Smooth muscle cell (in vitro differentiated cells): ENCODE measurements around the gene WDPCP. TPM values are rescaled to one million over a fixed set of nuclear protein-coding genes. Genes with fewer than 3 reads are reported as not detected.
"Not testable (repeated sequence)": the region's sequence is repeated elsewhere in the genome, so short reads cannot be mapped to it uniquely, and the experiment has no call there.

Source experiments
- DNase-seq: peaks from one replicate; lab custom pipeline; 2025; ENCODE audit not compliant: unreplicated experiment; lab: John Stamatoyannopoulos, UW
- H2AFZ ChIP-seq: fragments of 200-600 bp; sonication (generic); 2 replicates; pipeline ENCODE4 v1.6.0; 2016; ENCODE audit warnings: antibody characterized with exemption, low read depth, mild to moderate bottlenecking
- H3F3A ChIP-seq: fragments of 200-600 bp; sonication (generic); 2 replicates; pipeline ENCODE4 v1.6.0; 2017; ENCODE audit warnings: antibody characterized with exemption, low read depth
- H3K27ac ChIP-seq: fragments of 200-600 bp; sonication (generic); 2 replicates; pipeline ENCODE4 v1.5.1; 2016; ENCODE audit warnings: low read depth, mild to moderate bottlenecking
- H3K27me3 ChIP-seq: fragments of 200-600 bp; sonication (generic); 2 replicates; pipeline ENCODE4 v1.6.1; 2016; ENCODE audit warnings: low read depth, mild to moderate bottlenecking
- H3K36me3 ChIP-seq: fragments of 200-600 bp; sonication (generic); 2 replicates; pipeline ENCODE4 v1.5.1; 2016; ENCODE audit warnings: low read depth
- H3K4me1 ChIP-seq: fragments of 200-600 bp; sonication (generic); 2 replicates; pipeline ENCODE4 v1.5.1; 2016; ENCODE audit warnings: low read depth
- H3K4me2 ChIP-seq: fragments of 200-600 bp; sonication (generic); 2 replicates; pipeline ENCODE4 v1.6.0; 2016; ENCODE audit warnings: mild to moderate bottlenecking
- H3K4me3 ChIP-seq: fragments of 200-600 bp; sonication (generic); 2 replicates; pipeline ENCODE4 v1.5.1; 2016; ENCODE audit warnings: mild to moderate bottlenecking
- H3K79me2 ChIP-seq: fragments of 200-600 bp; sonication (generic); 2 replicates; pipeline ENCODE4 v1.6.0; 2016; ENCODE audit warnings: low read depth, mild to moderate bottlenecking
- H3K9ac ChIP-seq: fragments of 200-600 bp; sonication (generic); 2 replicates; pipeline ENCODE4 v1.6.0; 2016; ENCODE audit warnings: low read depth
- H3K9me3 ChIP-seq: fragments of 200-600 bp; sonication (generic); replicated peaks from 2 replicates; pipeline ENCODE4 v1.5.1; 2016; ENCODE audit warnings: low read depth
- H4K20me1 ChIP-seq: fragments of 200-600 bp; sonication (generic); 2 replicates; pipeline ENCODE4 v1.6.0; 2016; ENCODE audit warnings: low read depth
- WGBS: methylation state at CpG from one replicate; pipeline ENCODE4 v1.1.7; 2016; ENCODE audit warnings: low lambda C conversion rate; 5-methylcytosine and 5-hydroxymethylcytosine counted together
- polyA plus RNA-seq: library from polyadenylated mRNA; unstranded; fragments of >200 nt; fragmentation: Nextera tagmentation; extraction: Ambion mirVana; gene quantifications from 2 replicates; pipeline ENCODE4 v1.2.1, GENCODE V29; 2016
- total RNA-seq: library from RNA; depleted of rRNA; stranded (reverse); fragments of >200 nt; gene quantifications from 2 replicates; pipeline ENCODE4 v1.2.3, GENCODE V29; 2014
- TF ChIP-seq, protein P1 (sequence below): fragments of 200-600 bp; sonication (generic); IDR thresholded peaks from 2 replicates; pipeline ENCODE4 v1.5.1; 2017; ENCODE audit warnings: borderline replicate concordance, mild to moderate bottlenecking, antibody characterized with exemption; ENCODE audit not compliant: insufficient read depth, poor library complexity, severe bottlenecking

WDPCP gene
- total and polyA plus RNA-seq, 2 experiments from 2014 or later, result 7.5 to 8.1 TPM

DNA sequence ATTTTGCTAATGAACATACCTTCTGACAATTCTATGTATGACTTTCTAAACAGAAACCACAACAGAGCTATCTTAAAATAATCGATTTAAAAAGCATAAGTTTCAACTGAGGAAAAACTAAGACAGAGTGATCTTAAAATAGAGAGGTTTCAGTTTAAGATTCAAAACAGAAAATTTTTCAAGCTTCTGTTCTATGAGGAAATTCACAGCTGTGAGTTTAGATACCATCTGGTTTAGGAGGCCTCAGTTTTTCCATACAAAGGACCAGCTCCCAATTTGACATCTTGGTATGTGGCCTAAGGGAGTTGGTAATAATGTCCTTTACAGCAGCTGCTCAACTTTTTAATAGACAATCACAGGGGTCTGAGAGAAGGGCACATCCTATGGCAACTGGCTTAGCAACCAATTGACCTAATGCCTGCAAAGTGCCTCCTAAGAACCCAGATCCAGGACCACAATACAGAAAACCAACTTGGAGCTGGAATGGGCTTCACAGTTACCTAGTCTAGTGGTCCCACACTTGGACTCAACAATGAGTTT, 40.2 kb upstream of the WDPCP start:
- no peaks in the 10 kb centered on the region for H4K20me1 ChIP-seq
- no peaks in the 10 kb centered on the region for H3K4me1 ChIP-seq
- H3F3A ChIP-seq, result no peaks in the 10 kb centered on the region
- TF ChIP-seq, protein P1, sequence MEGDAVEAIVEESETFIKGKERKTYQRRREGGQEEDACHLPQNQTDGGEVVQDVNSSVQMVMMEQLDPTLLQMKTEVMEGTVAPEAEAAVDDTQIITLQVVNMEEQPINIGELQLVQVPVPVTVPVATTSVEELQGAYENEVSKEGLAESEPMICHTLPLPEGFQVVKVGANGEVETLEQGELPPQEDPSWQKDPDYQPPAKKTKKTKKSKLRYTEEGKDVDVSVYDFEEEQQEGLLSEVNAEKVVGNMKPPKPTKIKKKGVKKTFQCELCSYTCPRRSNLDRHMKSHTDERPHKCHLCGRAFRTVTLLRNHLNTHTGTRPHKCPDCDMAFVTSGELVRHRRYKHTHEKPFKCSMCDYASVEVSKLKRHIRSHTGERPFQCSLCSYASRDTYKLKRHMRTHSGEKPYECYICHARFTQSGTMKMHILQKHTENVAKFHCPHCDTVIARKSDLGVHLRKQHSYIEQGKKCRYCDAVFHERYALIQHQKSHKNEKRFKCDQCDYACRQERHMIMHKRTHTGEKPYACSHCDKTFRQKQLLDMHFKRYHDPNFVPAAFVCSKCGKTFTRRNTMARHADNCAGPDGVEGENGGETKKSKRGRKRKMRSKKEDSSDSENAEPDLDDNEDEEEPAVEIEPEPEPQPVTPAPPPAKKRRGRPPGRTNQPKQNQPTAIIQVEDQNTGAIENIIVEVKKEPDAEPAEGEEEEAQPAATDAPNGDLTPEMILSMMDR, result no peak
- H3K4me2 ChIP-seq, result no peak overlapping the region
- DNase-seq, result no peak
- H3K36me3 ChIP-seq, result no peaks in the 10 kb centered on the region
- 95% methylated on average over 1 of the region's 1 CpG for WGBS
- H3K4me3 ChIP-seq, result no peak overlapping the region
- no peaks in the 10 kb centered on the region for H3K79me2 ChIP-seq
- no peaks in the 10 kb centered on the region for H3K27me3 ChIP-seq
- no peak overlapping the region for H2AFZ ChIP-seq
- H3K9me3 ChIP-seq, result no peaks in the 10 kb centered on the region
- no peak overlapping the region for H3K9ac ChIP-seq
- H3K27ac ChIP-seq, result no peak overlapping the region

DNA sequence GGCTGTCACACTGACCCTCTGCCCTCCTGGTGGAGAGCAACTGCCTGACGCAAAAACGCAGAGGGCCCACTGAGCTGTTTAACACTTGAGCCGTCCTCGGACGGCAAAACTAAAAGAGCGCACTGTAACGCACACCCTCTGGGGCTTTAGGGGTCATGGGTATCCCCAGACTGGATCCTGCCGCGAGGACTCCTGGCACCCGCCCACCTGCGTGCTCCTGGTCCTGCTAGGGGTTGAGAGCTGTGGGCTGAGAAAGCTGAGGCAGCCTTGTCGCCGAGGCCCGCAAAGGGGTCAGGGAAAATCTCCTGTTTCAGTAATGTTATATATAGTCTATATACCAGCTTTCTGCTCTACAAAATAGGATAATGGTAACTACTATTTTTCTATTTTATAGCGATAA, 39.6 kb upstream of the WDPCP start:
- Histone ChIP-seq H3F3A (no peaks in the 10 kb centered on the region), H3K4me3 (no peak overlapping the region), H3K9me3 (no peaks in the 10 kb centered on the region), H3K4me1 (no peaks in the 10 kb centered on the region), H3K27me3 (no peaks in the 10 kb centered on the region), H3K9ac (no peak overlapping the region), H3K4me2 (no peak overlapping the region), H2AFZ (no peak overlapping the region), H3K36me3 (no peaks in the 10 kb centered on the region), H3K79me2 (no peaks in the 10 kb centered on the region), H4K20me1 (no peaks in the 10 kb centered on the region), H3K27ac (no peak overlapping the region)
- DNase-seq, result no peak
- TF ChIP-seq, protein P1, result no peak
- WGBS, result 99% methylated on average over 15 of the region's 15 CpGs

GRCh38 chr2:63623763-63624162, 35.5 kb upstream of the WDPCP start:
- not testable (repeated sequence) for H3K9ac ChIP-seq, H3K27ac ChIP-seq, DNase-seq, H3K36me3 ChIP-seq, H4K20me1 ChIP-seq, H3F3A ChIP-seq, H3K9me3 ChIP-seq, H3K79me2 ChIP-seq, H3K4me2 ChIP-seq, H3K27me3 ChIP-seq, H2AFZ ChIP-seq, H3K4me3 ChIP-seq, H3K4me1 ChIP-seq
- WGBS, result 92% methylated on average over 2 of the region's 2 CpGs

- Histone ChIP-seq H3K27me3 (no peaks in the 10 kb centered on the region), H3K79me2 (no peaks in the 10 kb centered on the region), H2AFZ (no peak overlapping the region), H3K36me3 (no peaks in the 10 kb centered on the region), H4K20me1 (no peaks in the 10 kb centered on the region), H3K4me1 (no peaks in the 10 kb centered on the region), H3K27ac (no peak overlapping the region), H3K4me3 (no peak overlapping the region), H3K9me3 (no peaks in the 10 kb centered on the region), H3K9ac (no peak overlapping the region), H3F3A (no peaks in the 10 kb centered on the region), H3K4me2 (no peak overlapping the region)
- DNase-seq, result no peak
- WGBS, result 98% methylated on average over 26 of the region's 31 CpGs
- TF ChIP-seq, protein P1, result no peak
Measured at GRCh38 chr2:63622751-63623150, 34.5 kb upstream of the WDPCP start.
